Choroid plexus epithelial cell (primary cell): ENCODE results near the gene ADNP.

Experiments used
- DNase-seq: peaks from one replicate; pipeline ENCODE4 v3.0.0-alpha.2; 2010; ENCODE audit warnings: low read depth
- H3K4me3 ChIP-seq: 2 replicates; pipeline ENCODE4 v1.5.1; 2011; ENCODE audit warnings: low read depth, mild to moderate bottlenecking, control low read depth, low read length, moderate library complexity
- TF ChIP-seq, protein P1 (sequence below): conservative IDR thresholded peaks from 2 replicates; pipeline ENCODE4 v1.5.1; 2011; ENCODE audit warnings: low read depth, mild to moderate bottlenecking, control low read depth, inconsistent platforms, low read length, moderate library complexity

Gene ADNP

GRCh38 chr20:50845566-50846215 lies 85.5 kb downstream of the ADNP start:
- TF ChIP-seq, protein P1, sequence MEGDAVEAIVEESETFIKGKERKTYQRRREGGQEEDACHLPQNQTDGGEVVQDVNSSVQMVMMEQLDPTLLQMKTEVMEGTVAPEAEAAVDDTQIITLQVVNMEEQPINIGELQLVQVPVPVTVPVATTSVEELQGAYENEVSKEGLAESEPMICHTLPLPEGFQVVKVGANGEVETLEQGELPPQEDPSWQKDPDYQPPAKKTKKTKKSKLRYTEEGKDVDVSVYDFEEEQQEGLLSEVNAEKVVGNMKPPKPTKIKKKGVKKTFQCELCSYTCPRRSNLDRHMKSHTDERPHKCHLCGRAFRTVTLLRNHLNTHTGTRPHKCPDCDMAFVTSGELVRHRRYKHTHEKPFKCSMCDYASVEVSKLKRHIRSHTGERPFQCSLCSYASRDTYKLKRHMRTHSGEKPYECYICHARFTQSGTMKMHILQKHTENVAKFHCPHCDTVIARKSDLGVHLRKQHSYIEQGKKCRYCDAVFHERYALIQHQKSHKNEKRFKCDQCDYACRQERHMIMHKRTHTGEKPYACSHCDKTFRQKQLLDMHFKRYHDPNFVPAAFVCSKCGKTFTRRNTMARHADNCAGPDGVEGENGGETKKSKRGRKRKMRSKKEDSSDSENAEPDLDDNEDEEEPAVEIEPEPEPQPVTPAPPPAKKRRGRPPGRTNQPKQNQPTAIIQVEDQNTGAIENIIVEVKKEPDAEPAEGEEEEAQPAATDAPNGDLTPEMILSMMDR: no peak
- H3K4me3 ChIP-seq: no peak overlapping the region
- DNase-seq: no peak

- TF ChIP-seq, protein P1: no peak
- H3K4me3 ChIP-seq: no peak overlapping the region
- peak; percentile 92 for DNase-seq
Measured at GRCh38 chr20:50844430-50845100, 86.7 kb downstream of the ADNP start.

DNA sequence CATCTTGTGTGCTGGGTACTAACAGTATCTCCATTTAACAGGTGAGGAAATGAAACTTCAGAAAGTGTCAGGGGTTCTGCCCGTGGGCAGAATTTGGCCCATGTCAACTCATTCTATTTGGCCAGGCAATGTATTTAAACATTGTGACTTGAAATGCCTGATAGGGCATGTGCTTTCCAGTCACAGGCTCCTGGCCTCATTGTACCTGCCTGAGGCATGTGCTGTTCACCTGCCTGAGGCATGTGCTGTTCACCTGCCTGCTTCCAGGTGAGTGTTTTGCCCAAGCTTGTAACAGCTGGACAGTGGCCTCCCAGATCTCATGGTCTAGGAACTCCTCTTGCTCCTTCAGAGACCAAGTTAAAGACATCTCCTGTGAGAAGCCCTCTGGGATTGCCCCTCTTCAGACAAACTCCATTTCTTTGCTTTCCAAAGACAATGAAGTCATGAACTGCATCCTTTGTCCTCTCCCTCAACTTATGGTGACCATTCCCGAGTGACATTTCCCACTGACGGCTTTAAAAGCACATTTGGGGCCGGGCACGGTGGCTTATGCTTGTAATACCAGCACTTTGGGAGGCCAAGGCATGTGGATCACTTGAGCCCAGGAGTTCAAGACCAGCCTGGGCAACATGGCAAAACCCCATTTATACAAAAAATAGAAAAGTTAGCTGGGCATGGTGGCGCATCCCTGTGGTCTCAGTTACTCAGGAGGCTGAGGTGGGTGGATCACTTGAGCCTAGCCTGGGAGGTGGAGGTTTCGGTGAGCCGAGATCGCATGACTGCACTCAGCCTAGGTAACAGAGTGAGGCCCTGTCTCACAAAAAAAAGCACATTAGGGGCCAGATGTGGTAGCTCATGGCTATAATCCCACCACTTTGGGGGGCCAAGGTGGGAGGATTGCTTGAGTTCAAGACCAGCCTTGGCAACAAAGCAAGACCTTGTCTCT lies 87.6 kb downstream of the ADNP start:
- no peak for DNase-seq
- H3K4me3 ChIP-seq: no peak overlapping the region
- TF ChIP-seq, protein P1: no peak

DNA sequence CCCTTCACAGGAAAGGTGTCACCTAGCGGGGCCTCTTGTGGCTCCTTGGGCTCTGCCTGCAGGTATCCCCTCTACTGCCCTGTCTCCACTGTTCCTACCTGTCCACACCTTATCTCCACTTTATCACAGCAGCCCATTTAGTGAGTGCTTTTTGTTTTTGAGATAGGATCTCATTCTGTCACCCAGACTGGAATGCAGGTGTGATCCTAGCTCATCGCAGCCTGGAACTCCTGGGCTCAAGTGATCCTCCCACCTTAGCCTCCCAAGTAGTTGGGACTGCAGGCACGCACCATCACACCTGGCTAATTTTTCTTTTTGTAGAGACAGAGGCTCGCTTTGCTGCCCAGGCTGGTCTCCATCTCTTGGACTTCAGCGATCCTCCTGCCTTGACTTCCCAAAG lies 88.4 kb downstream of the ADNP start:
- DNase-seq: no peak
- no peak overlapping the region for H3K4me3 ChIP-seq
- TF ChIP-seq, protein P1: no peak
